GM12874 (cell line): ENCODE data around the gene RBM25.

Source experiments
- CTCF ChIP-seq: IDR thresholded peaks from 2 replicates; pipeline ENCODE4 v1.5.1; 2011; ENCODE audit warnings: low read depth, mild to moderate bottlenecking, control low read depth, low read length, moderate library complexity; ENCODE audit not compliant: insufficient read depth

RBM25 gene

GRCh38 chr14:73143003-73143402 lies 84.7 kb downstream of the RBM25 start:
- TF ChIP-seq CTCF = no peak

- TF ChIP-seq CTCF = no peak
Observed at GRCh38 chr14:73143617-73144016, 85.3 kb downstream of the RBM25 start.

- no peak for TF ChIP-seq CTCF
Observed at GRCh38 chr14:73145371-73145770, 87.0 kb downstream of the RBM25 start.

GRCh38 chr14:73146111-73146510 lies 87.8 kb downstream of the RBM25 start:
- no peak for TF ChIP-seq CTCF

- no peak for TF ChIP-seq CTCF
Observed at GRCh38 chr14:73149753-73150152, 91.4 kb downstream of the RBM25 start.

- TF ChIP-seq CTCF = no peak
Observed at GRCh38 chr14:73153272-73153671, 94.9 kb downstream of the RBM25 start.

GRCh38 chr14:73162251-73162650 lies 103.9 kb downstream of the RBM25 start:
- no peak for TF ChIP-seq CTCF

GRCh38 chr14:73166399-73166798 lies 108.1 kb downstream of the RBM25 start:
- TF ChIP-seq CTCF = no peak
